Activated CD4-positive, CD25-positive, alpha-beta regulatory T cell treated with anti-CD3 and anti-CD28 coated beads, Interleukin-2, amount 50 U/mL, for 16 hours (primary cell): ENCODE results near the gene SDR39U1.
"Not testable (repeated sequence)": the region's sequence is repeated elsewhere in the genome, so short reads cannot be mapped to it uniquely, and the experiment has no call there.

Source experiments
- DNase-seq: peaks from one replicate; pipeline ENCODE4 v3.0.0-alpha.2; 2020; ENCODE audit warnings: low read depth, low spot score

Gene SDR39U1

GRCh38 chr14:24442240-24443052 is at the start of gene SDR39U1:
Gene SDR39U1, minus strand, starts transcription at chr14:24442776. Its CDS starts 7 bp downstream, at chr14:24442769.
- DNase-seq: peak; percentile 96

- not testable (repeated sequence) for DNase-seq
Measured at GRCh38 chr14:24491586-24492408, 49.2 kb upstream of the SDR39U1 start.

- no peak for DNase-seq
Measured at GRCh38 chr14:24483604-24484252, 41.2 kb upstream of the SDR39U1 start.

- not testable (repeated sequence) for DNase-seq
Measured at GRCh38 chr14:24482699-24483303, 40.2 kb upstream of the SDR39U1 start.

GRCh38 chr14:24481622-24482324 is 39.2 kb upstream of the SDR39U1 start:
- DNase-seq: no peak

- not testable (repeated sequence) for DNase-seq
Measured at GRCh38 chr14:24479999-24480398, 37.4 kb upstream of the SDR39U1 start.

- no peak for DNase-seq
Measured at GRCh38 chr14:24475261-24475660, 32.7 kb upstream of the SDR39U1 start.

GRCh38 chr14:24473211-24473610 is 30.6 kb upstream of the SDR39U1 start:
- DNase-seq: no peak

GRCh38 chr14:24470450-24470849 is 27.9 kb upstream of the SDR39U1 start:
- not testable (repeated sequence) for DNase-seq

GRCh38 chr14:24465805-24466204 is 23.2 kb upstream of the SDR39U1 start:
- DNase-seq: no peak

- no peak for DNase-seq
Measured at GRCh38 chr14:24465368-24465767, 22.8 kb upstream of the SDR39U1 start.

GRCh38 chr14:24463884-24464785 is 21.6 kb upstream of the SDR39U1 start:
- no peak for DNase-seq

GRCh38 chr14:24463017-24463883 is 20.7 kb upstream of the SDR39U1 start:
- DNase-seq: no peak

GRCh38 chr14:24461336-24461735 is 18.8 kb upstream of the SDR39U1 start:
- no peak for DNase-seq

- no peak for DNase-seq
Measured at GRCh38 chr14:24459331-24459730, 16.8 kb upstream of the SDR39U1 start.

GRCh38 chr14:24458736-24459135 is 16.2 kb upstream of the SDR39U1 start:
- DNase-seq: no peak

- no peak for DNase-seq
Measured at GRCh38 chr14:24456980-24457379, 14.4 kb upstream of the SDR39U1 start.

- not testable (repeated sequence) for DNase-seq
Measured at GRCh38 chr14:24450828-24451227, 8.3 kb upstream of the SDR39U1 start.

GRCh38 chr14:24443053-24443665 is 583 bp upstream of the SDR39U1 start:
- DNase-seq: no peak
